Fibroblast of lung (primary cell): ENCODE measurements around the gene HCRT. TPM values are rescaled to one million over a fixed set of nuclear protein-coding genes. Genes with fewer than 3 reads are reported as not detected.

Experiments used
- DNase-seq, 2 donors: peaks; one replicate each; pipeline versions ENCODE4 v3.0.0 to v3.0.0-alpha.2; 2010; ENCODE audit warnings: low read depth in 2 of 2
- H2AFZ ChIP-seq: 2 replicates; pipeline ENCODE4 v1.5.1; 2012; ENCODE audit warnings: low read length, control low read depth, inconsistent platforms
- H3K27ac ChIP-seq: 2 replicates; pipeline ENCODE4 v1.5.1; 2011; ENCODE audit warnings: low read length, control low read depth; ENCODE audit not compliant: insufficient read depth
- H3K27me3 ChIP-seq: 2 replicates; pipeline ENCODE4 v1.5.1; 2011; ENCODE audit warnings: mild to moderate bottlenecking, low read length; ENCODE audit not compliant: control insufficient read depth, insufficient read depth
- H3K36me3 ChIP-seq: 2 replicates; pipeline ENCODE4 v1.5.1; 2011; ENCODE audit warnings: low read length; ENCODE audit not compliant: control insufficient read depth, insufficient read depth
- H3K4me1 ChIP-seq: 2 replicates; pipeline ENCODE4 v1.5.1; 2011; ENCODE audit warnings: low read length; ENCODE audit not compliant: control insufficient read depth, insufficient read depth; ENCODE audit errors: extremely low read depth
- H3K4me2 ChIP-seq: 2 replicates; pipeline ENCODE4 v1.5.1; 2011; ENCODE audit warnings: low read length, control low read depth; ENCODE audit not compliant: insufficient read depth; ENCODE audit errors: extremely low read depth
- H3K4me3 ChIP-seq, 4 experiments: fragments of 200-600 bp in 1 of 4; sonication (generic) in 1 of 4; replicated peaks in 1 of 4; 2 replicates each; pipeline ENCODE4 v1.5.1; 2011 to 2016; ENCODE audit warnings: low read length in 4 of 4, low read depth in 3 of 4, mild to moderate bottlenecking in 3 of 4, control low read depth in 2 of 4, inconsistent platforms in 1 of 4, mixed read lengths in 1 of 4; ENCODE audit not compliant: insufficient read depth in 1 of 4; ENCODE audit errors: control extremely low read depth in 1 of 4
- H3K79me2 ChIP-seq: 2 replicates; pipeline ENCODE4 v1.5.1; 2012; ENCODE audit warnings: mild to moderate bottlenecking, low read length, inconsistent platforms; ENCODE audit not compliant: control insufficient read depth, insufficient read depth
- H3K9ac ChIP-seq: 2 replicates; pipeline ENCODE4 v1.5.1; 2011; ENCODE audit warnings: mild to moderate bottlenecking, low read length, control low read depth; ENCODE audit not compliant: insufficient read depth
- H3K9me3 ChIP-seq: 2 replicates; pipeline ENCODE4 v1.5.1; 2012; ENCODE audit warnings: low read depth, low read length; ENCODE audit not compliant: control insufficient read depth, insufficient read depth
- H4K20me1 ChIP-seq: 2 replicates; pipeline ENCODE4 v1.5.1; 2011; ENCODE audit warnings: low read length; ENCODE audit not compliant: control insufficient read depth, insufficient read depth; ENCODE audit errors: extremely low read depth
- CTCF ChIP-seq, 2 donors: IDR thresholded peaks in 1 of 2; conservative IDR thresholded peaks in 1 of 2; 1 replicate in 1 of 2; 2 replicates in 1 of 2; pipeline ENCODE4 v1.5.1; 2011 to 2012; ENCODE audit warnings: low read length in 2 of 2, control low read depth in 1 of 2, inconsistent platforms in 1 of 2, low read depth in 1 of 2, mild to moderate bottlenecking in 1 of 2
- EZH2 ChIP-seq: IDR thresholded peaks from 2 replicates; pipeline ENCODE4 v1.5.1; 2012; ENCODE audit warnings: low read length, control low read depth, mild to moderate bottlenecking; ENCODE audit errors: missing control alignments
- polyA plus RNA-seq, 2 donors: library from polyadenylated mRNA; depleted of rRNA in 1 of 2; stranded (reverse) in 1 of 2; unstranded in 1 of 2; fragments of >200 nt; gene quantifications; 2 replicates each; pipeline ENCODE4 v1.2.1, GENCODE V29; 2011 to 2012; ENCODE audit warnings: missing spikeins in 1 of 2
- total RNA-seq: library from RNA; depleted of rRNA; stranded (reverse); fragments of >200 nt; gene quantifications from 2 replicates; pipeline ENCODE4 v1.2.1, GENCODE V29; 2014

Gene HCRT
- total and polyA plus RNA-seq, 2 donors (not counting 1 experiment from before 2014, with no cell fraction given), result not detected

- Histone ChIP-seq H3K27ac (no peak overlapping the region), H3K36me3 (no peaks in the 10 kb centered on the region), H4K20me1 (no peaks in the 10 kb centered on the region), H3K27me3 (no peaks in the 10 kb centered on the region), H2AFZ (no peak overlapping the region), H3K9me3 (no peaks in the 10 kb centered on the region), H3K9ac (no peak overlapping the region), H3K4me3 (no peak overlapping the region), H3K4me1 (no peaks in the 10 kb centered on the region), H3K4me2 (no peak overlapping the region), H3K79me2 (no peaks in the 10 kb centered on the region)
- DNase-seq, result no peak
- TF ChIP-seq CTCF (conservative IDR thresholded peaks at IDR 0.05 in 1 of 2, IDR thresholded peaks at IDR 0.05 in 1 of 2; ENCODE audit: low read depth in 1 of 2, low read length in 2 of 2), result no peak
- no peak for TF ChIP-seq EZH2
These were observed 5.4 kb upstream of the HCRT start for GRCh38 chr17:42190491-42191274.

- no peak overlapping the region for H3K4me2 ChIP-seq
- H2AFZ ChIP-seq, result no peak overlapping the region
- no peaks in the 10 kb centered on the region for H3K79me2 ChIP-seq
- no peaks in the 10 kb centered on the region for H4K20me1 ChIP-seq
- H3K9me3 ChIP-seq, result no peaks in the 10 kb centered on the region
- H3K27me3 ChIP-seq, result no peaks in the 10 kb centered on the region
- no peak overlapping the region for H3K9ac ChIP-seq
- no peak overlapping the region for H3K27ac ChIP-seq
- no peaks in the 10 kb centered on the region for H3K36me3 ChIP-seq
- no peak for DNase-seq
- H3K4me1 ChIP-seq, result no peaks in the 10 kb centered on the region
- TF ChIP-seq CTCF (conservative IDR thresholded peaks at IDR 0.05 in 1 of 2, IDR thresholded peaks at IDR 0.05 in 1 of 2; ENCODE audit: low read depth in 1 of 2, low read length in 2 of 2) (no peak), EZH2 (no peak)
- H3K4me3 ChIP-seq, result no peak overlapping the region
These were observed 4.4 kb upstream of the HCRT start for GRCh38 chr17:42189651-42189965.

- no peaks in the 10 kb centered on the region for H4K20me1 ChIP-seq
- H3K4me1 ChIP-seq, result no peaks in the 10 kb centered on the region
- H3K4me3 ChIP-seq, result no peak overlapping the region
- H3K27me3 ChIP-seq, result no peaks in the 10 kb centered on the region
- no peak for DNase-seq
- H2AFZ ChIP-seq, result no peak overlapping the region
- H3K36me3 ChIP-seq, result no peaks in the 10 kb centered on the region
- H3K9ac ChIP-seq, result no peak overlapping the region
- no peak overlapping the region for H3K4me2 ChIP-seq
- H3K27ac ChIP-seq, result no peak overlapping the region
- TF ChIP-seq EZH2 (no peak), CTCF (conservative IDR thresholded peaks at IDR 0.05 in 1 of 2, IDR thresholded peaks at IDR 0.05 in 1 of 2; ENCODE audit: low read depth in 1 of 2, low read length in 2 of 2) (no peak)
- H3K79me2 ChIP-seq, result no peaks in the 10 kb centered on the region
- no peaks in the 10 kb centered on the region for H3K9me3 ChIP-seq
These were observed 3.7 kb upstream of the HCRT start for GRCh38 chr17:42188749-42189650.
